ENCODE results near the gene TVP23A. TPM values are rescaled to one million over a fixed set of nuclear protein-coding genes. Genes with fewer than 3 reads are reported as not detected.

TVP23A gene
- not detected in 2 replicates for total RNA-seq

GRCh38 chr16:10817963-10818941 lies at the start of gene TVP23A:
Gene TVP23A (minus strand): TSS chr16:10818794. CDS start chr16:10818493, 301 bp downstream.

DNA sequence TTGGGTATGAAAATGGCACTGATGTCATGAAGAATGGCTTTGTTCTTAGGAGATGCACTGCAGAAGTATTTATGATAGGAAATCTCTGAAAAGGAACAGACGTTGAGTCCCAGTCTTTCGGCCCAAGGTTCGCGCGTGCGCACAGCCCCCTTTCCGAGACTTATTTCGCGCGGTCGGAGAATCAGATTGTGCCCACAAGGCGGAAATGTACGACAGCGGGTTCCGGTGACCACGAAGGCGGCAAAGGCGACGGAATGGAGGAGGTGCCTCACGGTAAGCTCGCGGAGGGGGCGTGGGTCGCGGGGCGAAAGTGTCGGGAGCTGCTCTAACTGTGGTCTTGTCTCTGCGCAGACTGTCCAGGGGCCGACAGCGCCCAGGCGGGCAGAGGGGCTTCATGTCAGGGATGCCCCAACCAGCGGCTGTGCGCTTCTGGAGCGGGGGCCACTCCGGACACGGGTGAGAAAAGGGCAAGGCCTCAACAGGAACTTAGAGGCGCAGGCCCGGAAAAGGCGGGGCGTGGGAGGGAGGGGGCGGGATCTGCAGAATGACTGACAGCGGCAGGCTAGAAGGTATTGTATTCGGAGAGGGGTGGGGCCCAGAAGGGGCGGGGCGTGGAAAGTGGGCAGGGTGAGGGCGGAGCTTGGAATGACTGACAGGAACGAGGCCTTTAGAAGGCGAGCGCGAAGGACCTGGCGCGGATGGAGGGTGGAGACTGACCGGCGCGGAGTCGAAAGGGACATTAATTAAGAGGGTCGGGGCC lies 74.8 kb downstream of the TVP23A start, which contains the start of gene NUBP1:
NUBP1 (plus strand) TSS at position 233 of the 760 bp plus-strand sequence; CDS start at position 255, 22 bp downstream.

Small RNAs within 50 kb of the gene (small RNA-seq; reads per million reads assigned to genes)
- gene MTND4LP24 = not detected
- gene MTND6P33 = not detected

Other genes with a start within 250 kb of the TVP23A start
- 67.5 and 102 TPM in 2 replicates for gene EMP2, start 238.2 kb downstream of the TVP23A start, total RNA-seq
- gene TEKT5, start 123.9 kb downstream of the TVP23A start, total RNA-seq = 0.39 TPM in 1 of 2 replicates, not detected in the other
- gene NUBP1, start 75.0 kb downstream of the TVP23A start, total RNA-seq = 16.5 and 24.7 TPM in 2 replicates
- gene CIITA, start 58.4 kb upstream of the TVP23A start, total RNA-seq = 0.33 and 0.79 TPM in 2 replicates
- gene DEXI, start 123.7 kb upstream of the TVP23A start, total RNA-seq = 61.5 and 67.5 TPM in 2 replicates
- 44.4 and 45.2 TPM in 2 replicates for gene CLEC16A, start 125.8 kb upstream of the TVP23A start, total RNA-seq

Data from placental epithelial cell (primary cell).